Uterus (tissue), 4 donors: ENCODE measurements around the gene ESRRB. TPM values are rescaled to one million over a fixed set of nuclear protein-coding genes. Genes with fewer than 3 reads are reported as not detected.

ENCODE experiments used
- DNase-seq, 2 donors: peaks; one replicate each; pipeline ENCODE4 v3.0.0-alpha.2; 2019 to 2020
- H3K27ac ChIP-seq, 2 donors: fragments of 200-600 bp; sonication (generic); 1 replicate in 1 of 2; 2 replicates in 1 of 2; pipeline ENCODE4 v1.5.1; 2016 to 2018
- H3K27me3 ChIP-seq, 2 donors: fragments of 200-600 bp; sonication (generic); one replicate each; pipeline ENCODE4 v1.5.1; 2018 to 2019; ENCODE audit warnings: control low read depth in 1 of 2
- H3K36me3 ChIP-seq, 2 donors: fragments of 200-600 bp; sonication (generic); one replicate each; pipeline ENCODE4 v1.5.1; 2019; ENCODE audit warnings: control low read depth in 1 of 2
- H3K4me1 ChIP-seq, 2 donors: fragments of 200-600 bp; sonication (generic); one replicate each; pipeline ENCODE4 v1.5.1; 2018 to 2019; ENCODE audit warnings: control low read depth in 1 of 2
- H3K4me3 ChIP-seq, 2 donors: fragments of 200-600 bp; sonication (generic); 1 replicate in 1 of 2; 2 replicates in 1 of 2; pipeline ENCODE4 v1.5.1; 2018 to 2019; ENCODE audit warnings: mild to moderate bottlenecking in 1 of 2
- H3K9me3 ChIP-seq, 2 donors: fragments of 200-600 bp; sonication (generic); one replicate each; pipeline ENCODE4 v1.5.1; 2019; ENCODE audit warnings: control low read depth in 1 of 2
- CTCF ChIP-seq, 4 experiments: fragments of 200-600 bp in 2 of 4; fragments of 450-650 bp in 2 of 4; sonication (generic) in 2 of 4; IDR thresholded peaks; one replicate each; pipeline ENCODE4 v1.5.1; 2016 to 2019; ENCODE audit warnings: antibody characterized with exemption in 4 of 4, mild to moderate bottlenecking in 2 of 4, moderate library complexity in 1 of 4
- POLR2A ChIP-seq, 2 donors: fragments of 450-650 bp; IDR thresholded peaks; one replicate each; pipeline ENCODE4 v1.6.1; 2016; ENCODE audit warnings: antibody characterized with exemption in 2 of 2, mild to moderate bottlenecking in 1 of 2, moderate library complexity in 1 of 2
- intact Hi-C: fragments of 100-400 bp; cut with DNase I; formaldehyde crosslinking; loops from one replicate; pipeline ENCODE4 v1.15.1; 2023; ENCODE audit warnings: low total_unique reads
- total RNA-seq, 4 donors: library from RNA; depleted of rRNA in 3 of 4; stranded (reverse); fragments of >200 nt in 3 of 4; gene quantifications; one replicate each; pipeline versions ENCODE4 v1.1.0 to v1.2.4, GENCODE V29; 2014 to 2023
- donor health status: DM: yes; HTN: yes; CAD: no.

The ESRRB gene
- total RNA-seq: not detected

GRCh38 chr14:76375947-76376404, at the start of gene ESRRB:
TSS of gene ESRRB (plus strand) at chr14:76376137. CDS start at chr14:76376402, 265 bp downstream.
- DNase-seq: no peak
- no peak for TF ChIP-seq CTCF (IDR thresholded peaks at IDR 0.05)
- TF ChIP-seq POLR2A (IDR thresholded peaks at IDR 0.05): no peak
- H3K9me3 ChIP-seq: no peaks in the 10 kb centered on the region
- H3K4me1 ChIP-seq: peaks cover 0 to 8% of the 10 kb centered on the region in 2 donors
- no peak within 1 kb of the TSS for H3K27ac ChIP-seq
- intact Hi-C loops: no loop called here
- H3K27me3 ChIP-seq: peaks cover 0 to 24% of the 10 kb centered on the region in 2 donors
- H3K4me3 ChIP-seq: no peak within 1 kb of the TSS
- no peaks in the 10 kb centered on the region for H3K36me3 ChIP-seq

- no peak for DNase-seq
- H3K4me1 ChIP-seq: peaks cover 0 to 3% of the 10 kb centered on the region in 2 donors
- intact Hi-C loops: no loop called here
- no peaks in the 10 kb centered on the region for H3K36me3 ChIP-seq
- no peak for TF ChIP-seq CTCF (IDR thresholded peaks at IDR 0.05)
- no peak for TF ChIP-seq POLR2A (IDR thresholded peaks at IDR 0.05)
- H3K27ac ChIP-seq: no peak overlapping the region
- no peak overlapping the region for H3K4me3 ChIP-seq
- no peaks in the 10 kb centered on the region for H3K27me3 ChIP-seq
- no peaks in the 10 kb centered on the region for H3K9me3 ChIP-seq
Measured at GRCh38 chr14:76326918-76327689, 48.8 kb upstream of the ESRRB start.

DNA sequence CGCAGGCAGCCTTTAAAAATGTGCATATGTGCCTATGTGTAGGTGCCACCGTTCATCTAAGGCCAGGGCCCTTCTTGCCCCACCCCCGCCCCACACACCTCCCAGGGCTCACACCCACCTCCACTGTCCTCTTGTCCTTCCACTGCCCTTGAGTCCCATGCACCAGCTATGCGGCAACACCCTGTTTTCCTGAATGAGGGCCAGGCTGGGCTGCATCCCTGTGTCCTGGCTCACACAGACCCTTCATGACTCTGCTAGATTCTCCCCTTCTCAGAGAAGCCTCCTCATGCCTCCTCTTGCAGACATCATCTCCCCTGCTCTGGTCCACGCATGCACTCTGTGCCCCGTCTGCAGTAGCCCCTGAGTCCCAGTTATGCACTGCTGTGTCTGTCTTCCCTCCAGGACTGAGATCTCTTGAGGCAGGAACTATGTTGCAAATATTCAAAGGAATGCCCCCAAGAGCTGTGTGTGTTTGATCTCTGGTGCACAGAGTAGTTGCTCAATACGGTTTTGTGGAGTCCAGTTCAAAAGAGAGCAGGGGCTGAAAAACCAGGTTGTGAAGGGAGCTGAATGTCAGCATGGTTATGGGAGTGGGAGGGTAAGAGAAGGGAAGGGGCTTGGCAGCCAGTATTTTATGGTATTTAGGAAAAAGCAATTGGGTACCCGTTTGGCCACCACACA, 47.3 kb upstream of the ESRRB start:
- H3K4me1 ChIP-seq: peaks cover 0 to 3% of the 10 kb centered on the region in 2 donors
- intact Hi-C loops: no loop called here
- no peaks in the 10 kb centered on the region for H3K9me3 ChIP-seq
- H3K4me3 ChIP-seq: no peak overlapping the region
- no peak for TF ChIP-seq CTCF (IDR thresholded peaks at IDR 0.05)
- TF ChIP-seq POLR2A (IDR thresholded peaks at IDR 0.05): no peak
- no peaks in the 10 kb centered on the region for H3K27me3 ChIP-seq
- DNase-seq: no peak
- no peak overlapping the region for H3K27ac ChIP-seq
- no peaks in the 10 kb centered on the region for H3K36me3 ChIP-seq

- Histone ChIP-seq H3K27me3 (no peaks in the 10 kb centered on the region), H3K4me1 (peaks cover 0 to 3% of the 10 kb centered on the region in 2 donors), H3K36me3 (no peaks in the 10 kb centered on the region), H3K27ac (no peak overlapping the region), H3K9me3 (no peaks in the 10 kb centered on the region), H3K4me3 (no peak overlapping the region)
- DNase-seq: no peak
- no peak for TF ChIP-seq POLR2A (IDR thresholded peaks at IDR 0.05)
- no peak for TF ChIP-seq CTCF (IDR thresholded peaks at IDR 0.05)
- intact Hi-C loops: no loop called here
Measured at GRCh38 chr14:76329154-76329928, 46.6 kb upstream of the ESRRB start.
